NOMO-1 treated with dmso at 0.1 percent for 144 hours (cell line): ENCODE data around the gene VPS37B.
A peak's percentile ranks its signal among the peaks of the same experiment; 100 is the strongest.
"Not testable (repeated sequence)": the region's sequence is repeated elsewhere in the genome, so short reads cannot be mapped to it uniquely, and the experiment has no call there.

Experiments used
- DNase-seq: peaks from one replicate; lab custom pipeline; 2025; ENCODE audit not compliant: unreplicated experiment; lab: John Stamatoyannopoulos, UW

VPS37B gene, protein sequence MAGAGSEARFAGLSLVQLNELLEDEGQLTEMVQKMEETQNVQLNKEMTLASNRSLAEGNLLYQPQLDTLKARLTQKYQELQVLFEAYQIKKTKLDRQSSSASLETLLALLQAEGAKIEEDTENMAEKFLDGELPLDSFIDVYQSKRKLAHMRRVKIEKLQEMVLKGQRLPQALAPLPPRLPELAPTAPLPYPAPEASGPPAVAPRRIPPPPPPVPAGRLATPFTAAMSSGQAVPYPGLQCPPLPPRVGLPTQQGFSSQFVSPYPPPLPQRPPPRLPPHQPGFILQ

DNA sequence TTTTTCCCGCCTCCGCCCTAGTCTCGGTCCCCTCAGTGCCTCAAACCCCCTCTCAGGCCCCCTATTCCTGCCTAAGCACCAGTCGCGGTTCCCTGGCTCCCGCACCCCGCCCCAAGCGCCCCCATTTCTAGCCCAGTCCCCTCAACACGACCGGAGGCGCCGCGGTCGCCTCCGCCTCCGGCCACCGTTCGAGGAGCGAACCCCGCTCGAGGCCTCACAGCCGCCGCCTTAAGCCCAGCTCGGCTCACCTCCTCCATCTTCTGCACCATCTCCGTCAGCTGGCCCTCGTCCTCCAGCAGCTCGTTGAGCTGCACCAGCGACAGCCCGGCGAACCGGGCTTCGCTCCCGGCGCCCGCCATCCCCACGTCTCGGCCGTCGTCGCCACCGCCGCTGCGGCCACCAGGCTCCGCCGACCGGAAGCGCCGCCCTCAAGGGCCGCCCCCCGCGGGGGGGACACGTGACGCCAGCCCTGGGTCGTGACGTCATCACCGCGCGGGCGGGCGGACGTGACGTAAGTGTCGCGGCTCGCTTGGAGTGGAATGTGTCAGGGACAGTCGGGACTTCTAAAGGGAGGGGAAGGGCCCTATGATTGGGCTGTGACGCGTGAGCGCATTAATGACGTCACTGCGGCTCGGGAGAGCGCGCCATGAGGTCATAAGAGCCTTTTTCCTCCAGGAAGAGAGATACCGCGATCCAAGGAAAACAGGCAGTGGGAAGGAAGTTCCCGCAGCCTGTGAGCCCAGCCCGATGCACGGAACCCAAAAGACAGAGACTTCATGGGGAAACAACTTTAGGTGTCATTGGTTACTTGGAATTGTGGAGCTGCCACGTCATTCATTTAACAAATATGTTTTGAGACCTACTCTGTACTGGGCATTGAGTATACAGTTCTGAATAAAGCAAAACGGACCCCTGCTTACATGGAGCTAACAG is at the start of gene VPS37B:
VPS37B (minus strand) TSS at position 421 of the 933 bp plus-strand sequence; CDS start at position 359, 62 bp downstream.
- peak; percentile 56 for DNase-seq

DNA sequence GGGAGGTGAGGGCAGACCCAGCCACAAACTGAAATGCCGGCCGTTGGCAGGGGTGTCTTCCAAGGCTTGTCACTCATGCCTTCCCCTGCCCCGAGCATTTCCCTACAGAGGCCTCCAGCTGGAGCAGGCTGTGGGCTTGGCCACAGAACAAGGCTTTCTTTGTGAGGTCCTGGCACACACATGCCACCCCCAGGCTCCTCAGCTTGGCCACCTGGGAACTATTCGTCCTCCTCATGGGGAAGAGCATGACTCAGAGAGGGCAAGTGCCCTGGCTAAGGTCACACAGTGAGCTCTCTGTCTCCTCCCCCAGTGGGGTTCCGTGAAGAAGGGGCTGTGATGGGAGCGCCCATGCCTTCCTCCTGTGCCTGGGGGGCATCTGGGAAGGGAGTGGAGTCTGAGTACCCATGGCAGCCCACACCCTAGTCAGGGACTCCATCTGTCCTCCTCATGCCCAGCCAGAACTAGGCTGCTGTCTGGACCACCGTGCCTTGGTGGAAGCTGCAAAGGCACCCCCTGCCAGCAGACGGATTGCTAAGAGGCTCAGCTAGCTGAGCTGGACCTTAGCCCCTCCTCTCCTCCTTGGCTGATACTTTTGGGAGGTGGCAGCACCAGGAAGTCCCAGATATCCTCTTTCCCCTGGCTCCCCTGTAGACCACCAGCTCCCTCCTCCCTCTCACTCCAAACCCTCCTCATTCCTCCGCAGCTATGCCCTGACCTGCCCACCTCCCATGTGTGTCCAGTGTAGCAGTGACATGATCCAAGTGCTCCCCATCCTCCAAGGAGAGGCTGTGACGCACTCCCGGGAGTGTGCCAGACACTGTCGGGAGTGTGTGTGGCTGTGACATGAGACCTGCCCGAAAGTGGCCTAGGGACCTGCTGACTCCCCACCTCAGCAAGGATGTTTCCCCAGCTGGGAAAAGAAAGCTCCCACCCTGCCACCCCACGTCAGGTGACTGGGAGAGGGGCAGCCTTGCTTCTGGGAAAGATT is 49.0 kb upstream of the VPS37B start:
- DNase-seq = no peak

DNA sequence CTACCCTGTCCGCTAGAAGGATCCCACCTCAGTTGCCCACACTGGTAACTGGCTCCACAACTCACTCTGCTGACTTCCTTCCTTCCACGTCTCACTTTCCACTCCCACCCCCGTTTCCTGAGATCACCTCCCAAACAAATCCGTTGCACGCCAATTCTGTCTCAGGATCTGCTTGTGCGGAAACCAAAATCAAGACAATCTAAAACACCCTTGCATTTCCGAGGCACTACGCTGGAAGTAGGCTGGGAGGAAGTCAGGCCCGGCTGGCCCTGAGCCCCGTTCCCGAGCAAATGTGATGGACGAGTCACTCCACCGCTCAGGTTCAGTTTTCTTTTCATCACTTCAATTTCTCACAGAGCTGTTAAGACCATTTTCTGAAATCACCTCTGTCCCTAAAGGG is 47.3 kb upstream of the VPS37B start:
- DNase-seq = no peak

DNA sequence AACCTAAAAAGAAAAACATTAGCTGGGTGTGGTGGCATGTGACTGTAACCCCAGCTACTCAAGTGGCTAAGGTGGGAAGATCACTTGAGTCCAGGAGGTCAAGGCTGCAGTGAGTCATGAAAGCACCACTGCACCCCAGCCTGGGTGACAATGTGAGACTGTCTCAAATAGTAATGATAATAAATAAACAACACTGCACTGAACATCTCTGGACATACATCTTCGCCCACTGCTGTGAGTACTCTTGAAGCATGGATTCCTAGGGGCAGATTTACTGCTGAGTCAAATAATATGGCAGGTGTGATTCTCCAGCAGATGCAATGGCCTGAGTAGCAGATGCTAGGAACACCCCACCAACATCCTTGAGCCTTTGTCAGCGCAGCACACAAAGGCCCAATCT is 46.7 kb upstream of the VPS37B start:
- DNase-seq = no peak

DNA sequence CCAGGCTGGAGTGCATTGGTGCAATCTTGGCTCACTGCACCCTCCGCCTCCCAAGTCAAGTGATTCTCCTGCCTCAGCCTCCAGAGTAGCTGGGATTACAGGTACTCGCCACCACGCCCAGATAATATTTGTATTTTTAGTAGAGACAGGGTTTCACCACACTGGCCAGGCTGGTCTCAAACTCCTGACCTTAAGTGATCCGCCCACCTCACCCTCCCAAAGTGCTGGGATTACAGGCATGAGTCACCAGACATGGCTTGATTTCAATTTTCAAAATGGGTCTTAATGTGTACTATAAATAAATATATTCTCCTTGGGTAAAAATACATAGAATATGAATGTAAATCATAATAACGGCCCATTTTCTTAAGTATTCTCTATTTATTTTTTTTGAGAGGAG is 45.4 kb upstream of the VPS37B start:
- DNase-seq = not testable (repeated sequence)

DNA sequence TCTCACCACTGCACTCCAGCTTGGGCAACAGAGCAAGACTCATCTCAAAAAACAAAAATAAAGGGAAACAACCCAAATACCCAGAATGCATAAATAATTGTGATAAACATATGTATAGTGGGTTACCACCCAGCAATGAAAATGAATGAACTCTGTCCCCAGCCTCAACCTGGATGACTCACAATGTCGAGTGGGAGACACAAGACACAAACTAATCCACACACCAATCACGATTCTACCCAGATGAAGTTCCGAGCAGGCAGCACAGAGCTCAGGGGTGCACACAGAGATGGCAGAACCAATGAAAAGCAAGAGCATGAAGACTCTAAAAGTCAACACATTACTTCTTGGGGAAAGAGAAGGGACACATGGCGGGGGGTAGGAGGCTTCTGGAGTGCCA is 43.2 kb upstream of the VPS37B start:
- DNase-seq = no peak

DNA sequence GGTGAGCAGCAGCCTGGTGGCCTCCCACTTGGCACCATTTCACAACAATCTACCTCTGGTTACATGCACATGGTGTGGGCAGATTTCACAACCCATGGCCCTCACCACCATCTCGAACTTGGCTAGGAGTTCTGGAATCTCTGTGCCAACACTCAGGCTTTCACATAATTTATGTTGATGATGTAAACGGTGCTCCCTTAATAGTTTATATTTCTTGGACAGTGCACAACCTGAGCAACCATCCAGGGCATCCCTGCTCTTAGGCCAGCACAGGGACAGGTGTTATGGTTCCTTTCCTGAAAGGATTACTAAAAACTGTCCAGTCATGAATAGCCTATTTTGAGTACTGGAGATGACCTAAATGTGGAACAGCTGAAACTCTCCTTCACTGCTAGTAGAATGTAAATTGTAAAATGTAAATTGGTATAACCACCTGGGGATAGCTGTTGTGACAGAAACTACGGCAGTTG is 41.7 kb upstream of the VPS37B start:
- DNase-seq = peak; percentile 2

DNA sequence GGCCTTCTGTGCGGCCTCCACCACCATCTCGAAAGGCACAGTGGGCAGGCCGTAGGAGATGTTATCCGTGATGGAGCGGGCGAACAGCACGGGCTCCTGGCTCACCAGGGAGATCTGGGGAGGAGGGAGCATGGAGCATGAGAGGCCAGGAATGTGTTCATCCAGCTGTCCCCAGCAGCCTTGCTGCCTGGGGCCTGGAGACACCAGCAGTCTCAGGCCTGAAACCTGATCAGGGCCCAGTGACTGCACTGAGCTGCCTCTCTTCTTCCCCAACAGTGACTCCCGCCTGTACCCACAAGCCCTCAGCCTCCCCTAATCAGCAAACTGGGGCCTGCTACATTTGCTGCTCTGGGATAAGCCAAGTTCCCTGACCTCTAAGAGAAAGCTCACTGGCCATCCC is 39.4 kb upstream of the VPS37B start:
- no peak for DNase-seq

DNA sequence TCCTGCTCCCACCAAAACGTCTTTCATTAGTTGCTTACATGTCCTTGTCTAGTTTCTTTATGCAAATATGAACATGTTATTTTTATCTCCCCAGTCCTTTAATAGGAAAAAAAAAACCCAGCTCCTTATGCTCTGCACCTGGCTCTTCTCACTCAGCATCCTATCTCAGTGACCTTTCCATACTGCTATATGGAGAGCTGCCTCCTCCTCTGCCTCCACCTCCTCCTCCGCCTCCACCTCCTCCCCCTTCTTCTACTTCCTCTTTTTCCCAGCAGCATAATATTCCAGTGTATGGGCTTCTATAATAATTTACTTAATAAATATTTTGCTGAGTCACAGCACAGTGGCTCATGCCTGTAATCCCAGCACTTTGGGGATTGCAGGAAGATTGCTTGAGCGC is 38.8 kb upstream of the VPS37B start:
- DNase-seq = no peak

DNA sequence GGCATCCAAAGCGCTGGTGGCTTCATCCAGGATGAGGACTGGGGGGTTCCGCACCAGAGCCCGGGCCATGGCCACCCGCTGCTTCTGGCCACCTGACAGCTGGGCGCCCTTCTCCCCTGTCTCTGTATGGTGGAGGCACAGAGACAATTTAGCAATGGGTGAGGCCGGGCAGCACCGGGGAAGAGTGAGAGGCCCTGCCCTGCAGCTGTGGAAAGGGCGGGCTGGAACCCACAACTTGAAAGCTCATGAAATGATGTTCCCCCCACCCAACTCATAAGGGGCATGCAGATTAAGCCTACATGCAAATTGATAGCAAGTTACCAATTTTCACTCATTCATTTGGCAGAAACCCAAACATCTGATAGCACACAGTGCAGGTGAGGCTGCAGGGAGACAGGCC is 36.3 kb upstream of the VPS37B start:
- DNase-seq = no peak

DNA sequence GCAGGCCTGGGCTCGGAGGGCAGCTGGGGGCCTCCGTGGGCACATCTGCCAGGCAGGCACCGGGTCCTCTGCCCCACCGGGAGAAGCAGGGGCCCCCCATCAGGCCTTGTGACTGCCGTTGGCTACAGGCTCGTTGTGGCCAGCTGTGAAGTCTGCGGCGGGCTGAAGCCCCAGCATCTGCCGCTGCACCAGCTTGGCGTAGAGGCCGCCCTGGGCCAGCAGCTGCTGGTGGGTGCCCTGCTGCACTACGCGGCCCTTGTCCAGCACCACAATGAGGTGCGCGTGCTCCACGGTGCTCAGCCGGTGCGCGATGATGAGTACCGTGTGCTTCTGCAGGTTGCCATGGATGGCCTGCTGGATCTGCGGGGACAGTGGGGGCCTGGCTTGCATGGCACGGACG is 33.9 kb upstream of the VPS37B start:
- DNase-seq = no peak

DNA sequence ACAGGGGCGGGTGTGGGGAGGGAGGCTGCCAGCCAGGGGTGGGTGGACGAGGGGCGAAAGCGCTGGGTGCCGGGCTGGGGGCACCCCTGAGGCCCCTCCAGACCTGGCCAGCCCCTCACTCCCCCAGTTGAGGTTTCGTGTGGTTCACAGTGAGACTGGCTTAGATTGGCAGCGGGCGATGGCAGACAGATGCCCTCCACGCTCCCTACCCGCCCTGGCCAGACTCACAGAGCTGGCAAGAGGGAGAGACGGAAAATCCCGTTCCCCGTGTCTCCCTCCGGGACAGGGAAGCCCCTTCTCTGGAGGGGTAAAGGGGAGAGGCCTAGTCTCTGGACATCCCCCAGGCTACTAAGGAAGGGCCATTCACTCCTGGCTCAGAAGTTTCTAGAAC is 33.2 kb upstream of the VPS37B start:
- DNase-seq = no peak

DNA sequence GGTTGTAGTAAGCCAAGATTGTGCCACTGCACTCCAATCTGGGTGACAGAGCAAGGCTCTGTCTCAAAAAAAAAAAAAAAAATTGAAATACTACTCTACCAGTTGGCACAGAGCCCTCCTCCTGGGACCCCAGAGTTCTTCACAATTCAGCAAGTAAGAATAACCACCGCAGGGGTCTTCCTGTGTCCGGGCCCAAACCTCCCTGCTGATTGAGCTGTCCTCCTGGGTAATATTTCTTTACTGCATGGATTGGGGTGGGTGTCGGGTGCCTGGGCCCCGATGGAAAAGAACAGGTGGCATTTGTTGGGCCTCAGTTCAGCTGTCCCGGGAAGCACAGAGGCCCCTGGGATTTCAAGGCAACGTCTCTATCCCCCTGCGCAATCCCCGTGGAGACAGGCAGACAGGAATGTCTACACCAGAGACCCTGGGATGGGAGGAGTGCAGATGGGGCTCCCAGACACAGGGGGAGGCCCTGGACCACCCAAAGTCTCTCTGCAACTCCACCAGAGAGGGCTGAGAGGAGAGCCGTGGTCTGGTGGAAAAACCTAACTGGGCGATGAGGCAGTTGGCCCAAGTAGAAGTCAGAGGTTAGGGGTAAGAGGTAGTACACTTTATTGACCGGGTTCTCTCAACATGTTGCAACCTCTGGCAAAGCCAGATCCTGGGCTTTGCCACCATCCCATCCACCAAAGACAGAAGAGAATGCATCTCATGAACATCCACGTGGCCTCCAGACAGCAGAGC is 32.7 kb upstream of the VPS37B start:
- no peak for DNase-seq

DNA sequence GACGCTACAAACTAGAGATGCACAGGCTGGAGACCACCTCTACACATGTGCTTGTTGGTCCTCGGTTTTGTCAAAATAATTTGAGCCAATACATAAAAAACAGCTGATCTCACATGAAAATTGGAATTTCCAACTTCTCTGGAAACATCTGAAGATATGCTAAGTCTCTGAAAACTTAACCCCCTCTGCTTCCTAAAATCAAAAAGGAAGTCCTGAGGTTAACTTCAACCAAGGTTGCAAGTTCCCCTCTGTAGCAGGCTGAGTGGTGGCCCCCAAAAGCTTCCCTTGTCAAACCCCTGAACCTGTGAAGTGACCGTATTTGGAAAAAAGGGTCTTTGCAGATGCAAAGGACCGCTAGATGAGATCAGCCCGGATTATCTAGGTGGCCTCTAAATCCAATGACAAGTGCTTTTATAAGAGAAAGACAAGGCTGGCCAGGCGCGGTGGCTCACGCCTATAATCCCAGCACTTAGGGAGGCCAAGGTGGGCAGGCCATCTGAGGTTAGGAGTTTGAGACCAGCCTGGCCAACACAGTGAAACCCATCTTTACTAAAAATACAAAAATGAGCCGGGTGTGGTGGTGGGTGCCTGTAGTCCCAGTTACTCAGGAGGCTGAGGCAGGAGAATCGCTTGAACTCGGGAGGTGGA is 32.0 kb upstream of the VPS37B start:
- no peak for DNase-seq

DNA sequence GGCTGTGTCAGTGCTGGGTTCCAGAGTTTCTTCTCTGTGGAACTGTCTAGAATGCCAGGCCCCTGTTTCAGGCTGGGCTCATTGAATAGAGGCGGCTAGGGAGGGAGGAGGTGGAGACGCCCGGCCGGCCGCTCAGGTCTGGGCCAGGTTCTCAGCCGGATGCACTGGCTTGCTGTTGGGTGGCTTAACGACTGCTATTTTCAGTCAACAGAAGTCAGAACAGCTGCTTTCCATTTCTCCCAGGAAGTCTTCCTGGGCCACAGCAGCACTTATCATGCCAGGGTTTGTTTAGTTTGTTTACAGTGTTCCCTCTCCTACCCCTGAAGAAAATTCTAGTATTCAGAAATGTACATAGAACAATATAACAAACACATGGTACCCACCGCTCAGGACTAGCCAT is 26.0 kb upstream of the VPS37B start:
- no peak for DNase-seq

DNA sequence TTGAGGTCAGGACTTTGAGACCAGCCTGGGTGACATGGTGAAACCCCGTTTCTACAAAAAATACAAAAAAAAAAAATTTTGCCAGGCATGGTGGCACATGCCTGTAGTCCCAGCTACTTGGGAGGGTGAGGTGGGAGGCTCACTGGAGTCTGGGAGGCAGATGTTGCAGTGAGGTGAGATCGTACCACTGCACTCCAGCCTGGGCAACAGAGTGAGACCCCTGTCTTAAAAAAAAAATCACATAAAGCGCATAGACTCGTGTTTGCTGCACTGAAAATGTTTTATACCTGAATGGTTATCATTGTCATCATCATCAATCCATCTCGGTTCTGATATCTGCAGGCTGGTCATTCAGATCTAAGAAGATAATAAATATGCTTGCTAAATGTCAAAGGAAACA is 24.8 kb upstream of the VPS37B start:
- DNase-seq = no peak

DNA sequence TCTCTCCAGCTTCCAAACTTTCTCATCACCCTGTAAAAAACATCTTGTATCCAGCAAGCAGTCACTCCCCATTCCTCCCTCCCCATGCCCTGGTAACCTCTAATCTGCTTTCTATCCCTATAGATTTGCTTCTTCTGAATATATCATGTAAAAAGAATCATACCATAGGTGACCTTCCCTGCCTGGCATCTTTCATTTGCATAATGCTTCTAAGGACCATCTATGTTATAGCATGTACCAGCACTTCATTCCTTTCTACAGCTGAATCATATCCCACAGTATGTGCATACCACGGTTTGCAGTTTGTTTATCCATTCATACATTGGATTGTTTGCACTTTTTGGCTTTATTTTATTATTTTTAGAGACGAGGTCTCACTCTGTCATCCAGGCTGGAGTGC is 22.9 kb upstream of the VPS37B start:
- DNase-seq = no peak

DNA sequence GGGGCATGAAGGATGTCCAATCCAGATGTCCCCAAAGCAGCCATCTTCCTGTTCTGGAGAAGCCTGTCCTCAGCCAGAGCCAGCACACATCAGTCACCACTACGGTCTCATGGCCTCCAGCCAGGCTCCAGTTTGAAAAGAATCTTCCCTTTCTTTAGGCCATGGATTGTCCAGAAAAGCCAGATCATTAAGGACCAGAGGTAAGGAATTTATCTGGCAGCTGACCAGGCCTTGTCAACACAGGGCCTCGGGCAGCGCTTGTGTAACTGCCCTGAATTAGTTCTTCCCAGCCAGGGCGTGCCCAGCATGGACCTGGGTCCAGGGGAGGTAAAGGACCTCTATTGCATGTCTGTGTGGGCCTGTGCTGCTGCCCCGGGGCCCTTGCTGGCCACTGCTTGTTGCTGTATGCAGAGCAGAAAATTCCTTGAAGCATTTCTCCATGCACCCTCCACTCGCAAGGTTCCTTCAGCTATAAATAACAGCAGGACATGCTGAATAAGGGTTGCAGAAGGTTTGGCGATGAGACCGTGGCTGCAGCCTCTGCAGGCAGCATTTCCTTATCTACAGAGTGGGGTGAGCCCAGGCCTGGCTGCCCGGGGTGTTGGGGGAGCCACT is 21.7 kb upstream of the VPS37B start:
- no peak for DNase-seq
